A549 (cell line): Measurements from ENCODE around the gene LUZP1.

ENCODE experiments used
- GATA3 ChIP-seq: IDR thresholded peaks from 2 replicates; pipeline ENCODE4 v1.6.1; 2012; ENCODE audit warnings: borderline replicate concordance
- RAD21 ChIP-seq, 2 experiments: fragments of >200 bp in 1 of 2; sonication (Bioruptor Twin) in 1 of 2; formaldehyde crosslinking in 1 of 2; IDR thresholded peaks in 1 of 2; conservative IDR thresholded peaks in 1 of 2; 2 replicates in 1 of 2; 3 replicates in 1 of 2; pipeline ENCODE4 v1.6.1; 2012 to 2018; ENCODE audit warnings: inconsistent platforms in 1 of 2
- REST ChIP-seq: fragments of 200-600 bp; sonication (generic); IDR thresholded peaks from 2 replicates; pipeline ENCODE4 v1.6.1; 2016; ENCODE audit warnings: antibody characterized with exemption, mild to moderate bottlenecking, moderate library complexity
- TF ChIP-seq, protein P1 (sequence below): fragments of >200 bp; sonication (Bioruptor Twin); formaldehyde crosslinking; IDR thresholded peaks from 3 replicates; pipeline ENCODE4 v1.5.1; 2016

DNA sequence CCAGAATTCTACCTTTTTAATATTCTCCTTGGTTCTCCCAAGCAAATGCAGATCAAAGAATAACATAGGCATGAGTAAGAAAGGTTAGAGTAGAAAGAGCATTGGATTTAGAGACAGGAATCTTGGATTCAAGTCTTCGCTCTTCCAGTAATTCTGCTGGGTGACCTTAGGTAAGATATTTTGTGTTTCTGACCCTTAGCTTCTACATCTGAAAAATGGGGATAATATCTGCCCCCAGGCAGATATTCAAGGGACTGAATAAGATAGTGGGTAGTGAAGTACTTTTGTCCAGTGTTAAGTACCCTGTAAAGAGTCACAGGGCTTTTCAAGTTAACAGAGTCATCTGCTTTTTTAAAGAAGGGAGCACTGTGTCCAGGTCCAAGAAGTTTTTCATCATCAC lies 78.6 kb downstream of the LUZP1 start:
- TF ChIP-seq, protein P1, sequence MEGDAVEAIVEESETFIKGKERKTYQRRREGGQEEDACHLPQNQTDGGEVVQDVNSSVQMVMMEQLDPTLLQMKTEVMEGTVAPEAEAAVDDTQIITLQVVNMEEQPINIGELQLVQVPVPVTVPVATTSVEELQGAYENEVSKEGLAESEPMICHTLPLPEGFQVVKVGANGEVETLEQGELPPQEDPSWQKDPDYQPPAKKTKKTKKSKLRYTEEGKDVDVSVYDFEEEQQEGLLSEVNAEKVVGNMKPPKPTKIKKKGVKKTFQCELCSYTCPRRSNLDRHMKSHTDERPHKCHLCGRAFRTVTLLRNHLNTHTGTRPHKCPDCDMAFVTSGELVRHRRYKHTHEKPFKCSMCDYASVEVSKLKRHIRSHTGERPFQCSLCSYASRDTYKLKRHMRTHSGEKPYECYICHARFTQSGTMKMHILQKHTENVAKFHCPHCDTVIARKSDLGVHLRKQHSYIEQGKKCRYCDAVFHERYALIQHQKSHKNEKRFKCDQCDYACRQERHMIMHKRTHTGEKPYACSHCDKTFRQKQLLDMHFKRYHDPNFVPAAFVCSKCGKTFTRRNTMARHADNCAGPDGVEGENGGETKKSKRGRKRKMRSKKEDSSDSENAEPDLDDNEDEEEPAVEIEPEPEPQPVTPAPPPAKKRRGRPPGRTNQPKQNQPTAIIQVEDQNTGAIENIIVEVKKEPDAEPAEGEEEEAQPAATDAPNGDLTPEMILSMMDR: no peak
- no peak for TF ChIP-seq GATA3
- TF ChIP-seq RAD21 (conservative IDR thresholded peaks at IDR 0.05 in 1 of 2, IDR thresholded peaks at IDR 0.05 in 1 of 2): no peak
- no peak for TF ChIP-seq REST
